ENCODE results near the gene SLC25A15.
A peak's percentile ranks its signal among the peaks of the same experiment; 100 is the strongest.

The SLC25A15 gene

GRCh38 chr13:40789275-40790153 is at the start of gene SLC25A15:
SLC25A15 (plus strand) TSS chr13:40789611; CDS start chr13:40793227, 3,616 bp downstream.
- peak; percentile 72 for DNase-seq (ENCODE audit: low read depth)
- no peak for TF ChIP-seq CTCF (conservative IDR thresholded peaks at IDR 0.05; ENCODE audit: control insufficient read depth, insufficient read depth, low read depth, low read length)
- H3K4me3 ChIP-seq (ENCODE audit: control insufficient read depth, low read depth, low read length) = peak within 1 kb of the TSS; percentile 73

- TF ChIP-seq CTCF (conservative IDR thresholded peaks at IDR 0.05; ENCODE audit: control insufficient read depth, insufficient read depth, low read depth, low read length) = peak; percentile 25
- no peak for DNase-seq (ENCODE audit: low read depth)
- H3K4me3 ChIP-seq (ENCODE audit: control insufficient read depth, low read depth, low read length) = no peak overlapping the region
Observed at GRCh38 chr13:40749327-40749726, 40.1 kb upstream of the SLC25A15 start.

- no peak for DNase-seq (ENCODE audit: low read depth)
- no peak for TF ChIP-seq CTCF (conservative IDR thresholded peaks at IDR 0.05; ENCODE audit: control insufficient read depth, insufficient read depth, low read depth, low read length)
- no peak overlapping the region for H3K4me3 ChIP-seq (ENCODE audit: control insufficient read depth, low read depth, low read length)
Observed at GRCh38 chr13:40755082-40755700, 34.2 kb upstream of the SLC25A15 start.

- DNase-seq (ENCODE audit: low read depth) = no peak
- TF ChIP-seq CTCF (conservative IDR thresholded peaks at IDR 0.05; ENCODE audit: control insufficient read depth, insufficient read depth, low read depth, low read length) = no peak
- H3K4me3 ChIP-seq (ENCODE audit: control insufficient read depth, low read depth, low read length) = no peak overlapping the region
Observed at GRCh38 chr13:40756042-40756441, 33.4 kb upstream of the SLC25A15 start.

- no peak for DNase-seq (ENCODE audit: low read depth)
- no peak for TF ChIP-seq CTCF (conservative IDR thresholded peaks at IDR 0.05; ENCODE audit: control insufficient read depth, insufficient read depth, low read depth, low read length)
- no peak overlapping the region for H3K4me3 ChIP-seq (ENCODE audit: control insufficient read depth, low read depth, low read length)
Observed at GRCh38 chr13:40758811-40759210, 30.6 kb upstream of the SLC25A15 start.

- no peak for TF ChIP-seq CTCF (conservative IDR thresholded peaks at IDR 0.05; ENCODE audit: control insufficient read depth, insufficient read depth, low read depth, low read length)
- H3K4me3 ChIP-seq (ENCODE audit: control insufficient read depth, low read depth, low read length) = no peak overlapping the region
- peak; percentile 77 for DNase-seq (ENCODE audit: low read depth)
Observed at GRCh38 chr13:40762849-40763248, 26.6 kb upstream of the SLC25A15 start.

All from fibroblast of mammary gland (primary cell).